ENCODE data around the gene ACOT8.
"Not testable (repeated sequence)": the region's sequence is repeated elsewhere in the genome, so short reads cannot be mapped to it uniquely, and the experiment has no call there.

The ACOT8 gene

DNA sequence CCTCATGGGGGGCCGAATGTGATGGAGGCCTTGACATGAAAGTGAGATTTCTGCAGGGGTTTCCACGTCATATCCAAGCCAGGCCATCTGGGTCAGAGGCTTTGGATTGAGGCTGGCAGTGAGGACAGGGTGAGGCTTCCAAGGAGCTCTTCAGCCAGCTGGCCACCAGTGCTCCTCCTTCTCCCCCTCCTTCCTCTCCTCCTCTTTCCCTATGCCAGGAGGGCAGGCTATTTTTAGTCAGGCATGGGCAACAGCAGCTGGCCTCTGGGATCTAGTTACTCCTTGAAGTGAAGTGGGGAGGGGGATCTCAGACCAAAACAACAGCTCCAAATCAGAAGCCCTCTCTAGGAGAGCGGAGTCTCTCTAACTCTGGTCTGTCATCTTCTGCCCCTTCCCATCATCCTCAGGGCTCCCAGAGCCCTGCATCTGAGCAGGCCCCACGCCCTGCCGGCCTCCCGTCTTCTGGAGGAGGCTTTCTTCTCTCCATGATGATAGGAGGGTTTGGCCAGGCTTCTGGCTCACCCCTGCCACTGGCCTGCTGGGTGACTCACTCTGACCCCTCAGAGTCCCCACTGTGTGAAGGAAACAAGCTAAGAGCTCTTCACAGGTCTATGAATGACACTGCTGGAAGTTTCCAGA, 30.7 kb downstream of the ACOT8 start:
- no peak for DNase-seq

DNA sequence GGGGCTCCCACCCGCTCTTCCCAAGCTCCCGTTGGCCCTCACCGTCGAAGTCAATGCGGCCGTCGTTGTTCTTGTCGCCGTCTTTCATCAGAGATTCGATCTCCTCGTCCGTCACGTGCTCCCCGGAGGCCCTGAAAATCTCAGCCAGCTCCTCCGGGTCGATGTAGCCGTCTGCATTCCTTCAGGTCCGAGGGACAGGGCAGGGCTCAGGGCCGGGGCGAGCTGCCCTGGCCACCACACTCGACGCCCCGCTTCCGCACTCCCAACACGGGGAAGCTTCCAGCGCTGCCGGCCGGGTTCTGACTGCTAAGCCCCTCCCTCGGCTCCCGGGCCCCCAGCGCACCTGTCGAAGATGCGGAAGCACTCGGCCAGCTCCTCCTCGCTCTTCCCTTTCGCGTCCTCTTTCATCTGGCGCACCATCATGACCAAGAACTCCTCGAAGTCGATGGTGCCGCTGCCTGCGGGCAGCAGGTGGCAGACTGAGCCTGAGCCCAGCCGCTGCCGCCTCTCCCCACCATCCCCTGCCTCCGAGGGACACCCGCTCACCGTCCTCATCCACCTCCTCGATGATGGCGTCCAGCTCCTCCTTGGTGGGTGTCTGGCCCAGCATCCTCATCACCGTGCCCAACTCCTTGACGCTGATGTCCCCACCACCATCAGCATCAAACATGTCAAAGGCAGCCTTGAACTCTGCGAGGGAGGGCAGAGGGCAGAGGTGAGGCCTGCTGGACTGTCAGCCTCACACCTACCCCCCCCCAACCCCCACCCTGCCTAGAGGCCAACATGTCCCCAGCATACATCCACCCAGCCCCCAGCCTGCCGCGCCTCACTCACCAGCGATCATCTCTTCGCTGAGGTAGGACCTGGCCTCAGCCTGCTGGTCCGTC, 33.0 kb downstream of the ACOT8 start:
- no peak for DNase-seq

DNA sequence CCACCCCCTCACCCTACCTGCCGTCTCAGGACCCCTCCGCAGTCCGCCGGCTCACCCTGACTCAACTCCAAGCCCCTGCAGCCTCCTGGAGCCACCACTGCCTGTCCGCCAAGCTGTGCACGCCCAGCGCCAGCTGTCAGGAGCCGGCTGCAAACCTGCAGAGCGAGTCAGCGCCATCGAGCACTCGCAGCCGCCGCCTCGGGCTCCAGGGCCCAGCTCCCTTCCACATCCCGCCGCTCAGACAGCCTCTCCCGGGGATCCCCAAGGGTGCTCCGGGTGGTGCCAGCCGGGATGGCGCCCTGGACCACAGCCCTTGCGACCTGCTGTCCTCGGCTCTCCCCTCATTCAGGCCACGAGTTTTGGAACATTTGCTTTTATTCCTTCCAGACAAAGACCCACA, 34.3 kb downstream of the ACOT8 start:
- peak; percentile 54 for DNase-seq

DNA sequence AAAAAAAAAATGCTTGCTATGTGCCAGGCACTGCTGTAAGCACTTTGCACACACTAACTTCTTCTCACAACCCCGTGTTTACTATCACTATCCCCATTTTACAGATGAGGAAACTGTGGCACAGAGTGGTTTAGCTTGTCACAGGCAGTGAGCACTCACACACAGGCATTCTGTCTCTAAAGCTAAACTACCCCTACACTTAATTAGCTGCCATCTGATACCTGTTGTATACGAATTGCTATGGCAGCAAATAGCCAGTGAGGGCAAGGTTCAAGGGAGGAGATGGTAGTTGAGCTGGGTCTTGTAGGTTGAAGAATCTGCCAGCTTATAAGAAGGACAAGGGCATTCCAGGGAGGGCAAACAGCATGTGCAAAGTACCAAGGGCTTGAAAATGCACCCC, 35.2 kb downstream of the ACOT8 start:
- no peak for DNase-seq

DNA sequence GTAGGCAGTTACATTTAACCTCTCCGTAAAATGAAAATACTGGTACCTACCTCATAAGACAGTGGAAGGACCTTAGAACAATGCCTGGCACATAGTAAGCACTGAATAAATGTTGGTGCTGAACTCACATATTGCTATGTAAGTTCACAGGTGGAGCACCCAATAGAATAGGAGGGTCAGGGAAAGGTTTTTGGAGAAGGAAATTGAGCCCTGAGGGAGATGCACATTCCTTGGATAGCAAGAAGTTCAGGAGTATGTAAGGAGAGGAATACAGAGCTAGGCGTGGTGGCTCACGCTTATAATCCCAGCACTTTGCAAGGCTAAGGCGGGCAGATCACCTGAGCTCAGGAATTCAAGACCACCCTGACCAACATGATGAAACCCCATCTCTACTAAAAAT, 37.7 kb downstream of the ACOT8 start:
- no peak for DNase-seq

DNA sequence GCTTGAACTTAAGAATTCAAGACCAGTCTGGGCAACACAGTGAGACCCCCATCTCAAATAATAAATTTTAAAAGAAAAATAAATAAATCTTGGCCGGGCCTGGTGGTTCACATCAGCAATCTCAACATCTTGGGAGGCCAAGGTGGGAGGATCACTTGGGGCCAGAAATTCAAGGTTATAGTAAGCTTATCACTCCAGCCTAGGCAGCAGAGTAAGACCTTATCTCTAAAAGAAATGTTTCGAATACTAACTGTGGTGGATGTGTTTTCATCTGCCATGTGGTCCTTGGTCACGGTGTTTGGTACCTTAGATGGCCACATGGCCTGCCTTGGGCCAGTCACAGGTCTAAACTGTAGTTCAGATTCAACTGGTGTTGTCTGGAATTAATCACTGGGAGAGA, 39.0 kb downstream of the ACOT8 start:
- no peak for DNase-seq

DNA sequence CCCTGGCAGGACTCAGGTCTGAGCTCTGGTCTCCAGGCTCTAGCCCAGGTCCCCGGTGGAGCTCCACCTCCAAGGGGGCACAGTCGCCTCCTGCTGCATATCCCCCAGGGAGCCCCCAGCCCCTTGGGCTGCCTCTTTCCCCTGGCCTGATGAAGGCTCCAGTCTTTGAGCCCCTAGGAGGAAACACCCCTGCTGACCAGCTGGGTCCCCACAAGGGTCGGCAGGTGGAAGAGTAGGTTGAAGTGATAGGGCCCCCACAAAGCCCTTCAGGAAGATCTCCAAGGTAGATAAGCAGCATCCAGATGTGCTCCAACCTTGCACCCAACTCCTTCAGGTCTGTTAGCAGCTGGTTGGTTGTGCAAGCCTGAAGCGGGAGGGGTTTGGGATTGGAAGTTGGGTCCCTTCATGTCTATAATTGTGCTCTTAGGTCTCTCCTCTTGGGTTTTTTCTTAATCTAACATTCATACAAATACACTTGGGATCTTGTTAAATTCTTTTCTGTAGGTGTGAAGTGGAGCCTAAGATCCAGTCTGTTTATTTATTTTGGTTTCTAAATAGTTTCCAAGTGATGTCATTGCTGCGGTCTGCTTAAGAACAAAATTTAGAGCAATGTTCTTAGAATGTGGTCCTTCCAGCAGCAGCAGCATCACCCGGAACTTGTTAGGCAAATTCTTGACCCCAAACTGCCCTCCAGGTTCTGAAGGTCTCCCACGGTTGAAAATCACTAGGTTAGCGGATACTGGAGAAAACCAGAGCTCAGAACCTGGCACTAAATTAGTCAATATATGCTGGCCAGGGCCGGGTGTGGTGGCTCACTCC, 39.6 kb downstream of the ACOT8 start:
- DNase-seq = no peak

DNA sequence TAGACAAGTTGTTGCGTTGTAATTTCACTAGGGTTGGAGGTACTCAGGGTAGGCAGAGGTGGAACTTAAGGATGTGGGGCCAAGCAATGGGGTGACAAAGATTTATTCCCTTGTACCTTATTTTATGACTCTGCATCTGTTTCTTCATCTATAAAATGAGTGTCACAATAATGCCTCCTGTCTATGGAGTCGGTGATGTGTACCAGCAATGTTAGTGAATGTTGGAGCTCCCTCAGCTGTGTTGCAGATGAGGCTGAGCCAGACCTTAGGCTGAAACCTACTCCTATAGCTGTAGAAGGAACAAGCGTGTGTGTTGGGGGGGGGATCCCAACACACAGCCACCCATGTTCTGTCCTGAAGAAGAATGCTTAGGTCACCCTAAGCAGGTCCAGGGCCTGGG, 40.2 kb downstream of the ACOT8 start:
- no peak for DNase-seq

DNA sequence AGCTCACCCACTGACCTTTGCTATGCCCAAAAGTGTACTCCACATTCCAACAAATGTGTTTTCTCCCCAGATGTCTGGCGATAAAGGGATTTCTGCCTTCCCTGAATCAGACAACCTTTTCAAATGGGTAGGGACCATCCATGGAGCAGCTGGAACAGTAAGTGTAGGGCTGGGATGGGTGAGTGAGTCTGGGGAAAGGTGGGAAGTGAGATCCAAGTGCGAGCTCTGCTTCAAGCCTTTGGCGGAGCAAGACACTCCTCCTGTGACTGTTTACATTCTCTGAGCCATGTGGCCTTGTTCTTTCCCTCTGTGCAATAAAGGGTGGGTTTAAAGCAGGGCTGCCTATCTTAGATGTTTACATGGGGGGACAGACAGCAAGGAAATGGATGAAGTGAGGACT, 42.9 kb downstream of the ACOT8 start:
- no peak for DNase-seq

DNA sequence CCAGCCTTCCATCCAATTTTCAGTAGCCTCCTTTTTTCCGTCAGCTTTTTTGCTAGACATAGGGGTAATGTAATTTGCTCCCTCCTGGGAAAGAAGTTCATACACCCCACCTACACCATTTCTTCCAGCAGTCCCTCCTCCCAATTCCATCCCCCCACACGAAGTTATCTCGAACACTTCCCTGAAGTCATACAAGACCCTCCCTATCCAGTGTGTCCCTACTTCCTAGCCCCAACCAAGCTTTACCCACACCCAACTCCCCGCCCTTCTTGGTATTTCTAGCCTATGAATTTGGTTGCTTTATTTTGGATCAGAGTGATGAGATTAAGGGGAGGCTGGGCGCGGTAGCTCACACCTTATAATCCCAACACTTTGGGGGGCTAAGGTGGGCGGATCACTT, 43.7 kb downstream of the ACOT8 start:
- DNase-seq = no peak

DNA sequence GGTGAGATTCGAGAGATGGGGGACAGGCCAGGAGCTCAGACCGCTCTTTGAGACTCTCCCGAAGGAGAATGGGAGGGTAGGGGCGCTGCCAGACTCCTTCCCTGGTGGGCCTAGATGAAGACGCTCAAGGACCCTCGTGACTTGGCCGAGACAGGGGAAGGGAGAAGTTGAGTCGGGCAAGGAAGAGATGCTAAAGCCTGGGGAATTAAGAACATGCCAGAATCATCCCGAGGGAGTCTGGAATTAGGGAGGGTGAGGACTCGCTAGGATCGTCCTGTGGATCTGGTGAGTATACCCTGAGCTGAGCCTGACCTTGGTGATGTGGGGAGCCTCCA, 44.2 kb downstream of the ACOT8 start:
- DNase-seq = no peak

DNA sequence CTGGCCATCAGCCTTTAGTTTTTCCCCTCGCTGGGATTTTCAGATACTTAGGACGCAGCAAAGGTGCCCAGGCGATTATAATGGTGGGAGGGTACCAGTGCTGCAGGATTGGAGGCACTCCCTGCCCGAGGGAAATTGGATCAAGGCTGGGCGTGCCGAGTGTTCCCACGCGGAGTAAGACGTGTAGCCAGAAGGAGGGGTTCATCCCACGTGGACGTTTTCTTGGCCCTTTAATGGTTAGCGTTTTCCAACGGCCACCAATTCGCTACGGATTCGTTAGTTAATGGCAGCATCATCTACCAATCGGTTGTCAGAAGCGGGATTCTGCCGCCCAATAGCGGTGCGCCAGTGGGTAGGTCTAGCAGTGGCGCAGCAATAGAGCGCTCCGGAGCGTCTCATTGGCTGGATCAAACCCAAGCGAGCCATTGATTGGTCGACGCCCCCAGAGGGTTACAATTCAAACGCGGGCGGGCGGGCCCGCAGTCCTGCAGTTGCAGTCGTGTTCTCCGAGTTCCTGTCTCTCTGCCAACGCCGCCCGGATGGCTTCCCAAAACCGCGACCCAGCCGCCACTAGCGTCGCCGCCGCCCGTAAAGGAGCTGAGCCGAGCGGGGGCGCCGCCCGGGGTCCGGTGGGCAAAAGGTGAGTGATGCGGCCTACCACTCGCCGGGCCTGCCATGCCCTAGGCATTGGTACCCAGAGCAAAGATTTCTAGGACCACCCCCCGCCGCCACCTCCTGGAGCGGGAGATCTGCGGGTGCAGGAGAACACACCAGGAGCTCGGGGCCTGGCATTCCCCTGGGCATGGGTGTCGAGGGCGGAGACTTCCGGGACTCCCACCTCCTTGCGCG, 44.8 kb downstream of the ACOT8 start, which contains the start of gene UBE2C:
UBE2C (plus strand) TSS at position 488 of the 849 bp plus-strand sequence; CDS start at position 540, 52 bp downstream.
- peak; percentile 97 for DNase-seq

DNA sequence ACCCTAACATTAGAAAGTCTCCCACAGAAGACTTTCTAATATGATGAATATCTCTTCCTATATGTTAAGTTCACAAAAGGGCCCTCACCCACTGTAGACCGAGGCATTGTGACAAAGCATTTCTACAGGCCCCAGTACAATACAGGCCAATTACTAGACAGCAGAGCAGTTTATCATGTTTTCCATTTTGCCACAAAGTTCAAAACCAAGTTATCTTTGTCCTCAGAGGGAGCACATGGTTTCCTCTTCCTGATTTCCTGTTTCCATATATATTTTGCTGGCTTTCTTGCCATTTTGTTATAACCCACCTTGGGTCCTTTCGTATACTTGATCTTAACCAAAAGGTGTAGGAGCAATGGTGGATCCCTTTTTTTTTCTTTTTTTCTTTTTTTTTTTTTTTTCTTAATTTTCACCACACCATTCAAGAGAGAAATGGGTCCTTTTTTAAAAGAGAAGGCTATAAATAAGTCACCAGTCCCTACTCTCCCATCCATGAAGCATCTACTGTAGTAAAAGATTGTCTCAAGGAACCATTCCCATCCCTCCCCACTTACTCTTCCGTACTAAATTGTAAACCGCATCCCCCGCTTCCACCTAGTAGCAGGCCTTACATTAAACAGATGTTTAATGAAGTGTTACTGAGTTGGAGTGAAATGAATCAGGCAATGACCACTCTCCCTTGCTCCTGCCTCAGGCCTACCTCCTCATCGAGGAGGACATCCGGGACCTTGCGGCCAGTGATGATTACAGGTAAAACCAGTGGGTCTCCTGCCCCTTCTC, 46.8 kb downstream of the ACOT8 start:
- DNase-seq = no peak

DNA sequence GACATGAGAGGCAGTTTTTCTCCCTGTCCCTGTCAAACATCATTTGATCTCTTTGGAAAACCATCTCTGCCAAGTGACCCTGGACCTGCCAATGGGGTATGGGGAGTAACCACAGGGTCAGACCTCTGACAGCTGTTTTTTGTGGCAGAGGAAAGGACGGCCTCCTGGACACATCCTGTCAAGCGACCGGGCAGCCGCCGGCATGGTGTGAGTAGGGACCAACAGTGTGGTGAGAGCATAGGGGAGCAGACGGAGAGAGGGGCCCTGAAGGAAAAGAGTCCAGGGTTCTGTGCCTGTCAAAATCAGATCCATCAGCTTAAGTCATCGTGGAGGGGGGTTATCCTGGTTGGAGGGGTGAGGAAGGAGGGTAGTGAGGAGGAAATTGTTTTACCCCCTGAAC, 55.3 kb downstream of the ACOT8 start:
- no peak for DNase-seq

DNA sequence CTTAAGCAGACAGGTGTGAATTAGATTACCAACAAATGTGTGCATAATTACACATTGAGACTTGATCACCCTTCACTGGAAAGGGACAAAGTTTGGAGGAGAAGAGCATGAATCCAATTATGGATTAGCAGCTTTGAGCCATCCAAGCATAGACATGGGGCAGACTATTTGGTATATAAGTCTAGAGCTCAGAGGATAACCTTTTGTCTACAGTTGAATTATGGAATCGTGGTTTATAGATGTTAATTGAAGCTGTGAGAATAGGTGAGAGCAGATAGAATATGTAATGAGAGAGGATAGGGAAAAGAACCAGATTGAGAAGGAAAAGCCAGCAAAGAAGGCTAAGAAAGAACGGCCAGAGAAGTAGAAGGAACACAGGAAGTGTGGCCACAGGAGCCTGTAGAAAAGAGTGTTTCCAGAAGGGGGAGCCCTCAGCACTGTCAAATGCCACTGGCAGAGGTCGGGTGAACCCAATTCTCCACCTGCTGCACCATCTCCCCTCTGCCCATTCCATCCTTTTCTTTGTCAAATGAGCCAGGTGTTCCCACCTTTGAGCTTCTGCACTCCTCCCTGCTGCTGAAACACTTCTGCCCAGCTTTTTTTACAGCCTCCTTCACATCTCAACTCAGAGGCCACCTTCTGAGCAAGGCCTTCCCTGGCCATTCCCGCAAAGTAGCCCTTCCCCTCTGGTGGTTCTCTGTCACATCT, 58.1 kb downstream of the ACOT8 start:
- peak; percentile 57 for DNase-seq

DNA sequence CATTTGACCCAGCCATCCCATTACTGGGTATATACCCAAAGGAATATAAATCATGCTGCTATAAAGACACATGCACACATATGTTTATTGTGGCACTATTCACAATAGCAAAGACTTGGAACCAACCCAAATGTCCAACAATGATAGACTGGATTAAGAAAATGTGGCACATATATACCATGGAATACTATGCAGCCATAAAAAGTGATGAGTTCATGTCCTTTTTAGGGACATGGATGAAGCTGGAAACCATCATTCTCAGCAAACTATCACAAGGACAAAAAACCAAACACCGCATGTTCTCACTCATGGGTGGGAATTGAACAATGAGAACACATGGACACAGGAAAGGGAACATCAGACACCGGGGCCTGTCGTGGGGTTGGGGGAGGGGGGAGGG, 59.2 kb downstream of the ACOT8 start:
- not testable (repeated sequence) for DNase-seq

DNA sequence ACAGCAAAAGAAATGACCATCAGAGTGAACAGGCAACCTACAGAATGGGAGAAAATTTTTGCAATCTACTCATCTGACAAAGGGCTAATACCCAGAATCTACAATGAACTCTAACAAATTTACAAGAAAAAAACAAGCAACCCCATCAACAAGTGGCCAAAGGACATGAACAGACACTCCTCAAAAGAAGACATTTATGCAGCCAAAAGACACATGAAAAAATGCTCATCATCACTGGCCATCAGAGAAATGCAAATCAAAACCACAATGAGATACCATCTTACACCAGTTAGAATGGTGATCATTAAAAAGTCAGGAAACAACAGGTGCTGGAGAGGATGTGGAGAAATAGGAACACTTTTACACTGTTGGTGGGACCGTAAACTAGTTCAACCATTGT, 59.7 kb downstream of the ACOT8 start:
- not testable (repeated sequence) for DNase-seq

DNA sequence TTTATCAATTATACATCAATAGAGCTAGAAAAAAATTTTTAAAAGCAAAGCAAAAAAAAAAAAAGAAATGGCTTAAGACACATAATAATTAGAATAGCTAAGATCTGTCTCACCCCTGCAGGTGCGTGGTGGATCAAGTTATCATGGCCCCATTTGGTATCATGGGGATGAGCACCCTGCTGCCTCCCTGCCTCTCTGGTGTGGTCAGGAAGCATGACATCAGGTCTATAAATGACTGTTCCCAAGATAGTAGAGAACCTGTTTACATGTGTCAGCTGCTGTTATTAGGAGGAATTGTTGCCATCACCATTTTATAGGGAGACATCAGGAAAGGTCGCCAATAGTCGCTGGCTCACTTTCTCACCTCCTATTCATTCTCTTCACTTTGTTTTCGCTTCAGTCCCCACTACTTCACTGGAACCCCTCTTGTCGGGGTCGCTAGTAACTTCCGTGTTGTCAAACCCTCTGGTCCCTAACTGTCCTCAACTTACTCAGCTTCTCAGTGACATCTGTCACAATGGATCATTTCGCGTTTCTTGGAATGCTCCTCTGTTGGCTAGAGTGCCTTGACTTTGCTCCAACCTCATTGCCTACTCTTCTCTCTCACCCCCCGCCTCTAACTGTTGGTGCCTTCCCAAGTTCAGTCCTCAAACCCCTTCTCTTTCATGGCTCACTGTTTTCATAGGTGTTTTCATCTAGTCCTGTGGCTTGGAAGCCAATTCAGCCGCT, 60.7 kb downstream of the ACOT8 start:
- no peak for DNase-seq

DNA sequence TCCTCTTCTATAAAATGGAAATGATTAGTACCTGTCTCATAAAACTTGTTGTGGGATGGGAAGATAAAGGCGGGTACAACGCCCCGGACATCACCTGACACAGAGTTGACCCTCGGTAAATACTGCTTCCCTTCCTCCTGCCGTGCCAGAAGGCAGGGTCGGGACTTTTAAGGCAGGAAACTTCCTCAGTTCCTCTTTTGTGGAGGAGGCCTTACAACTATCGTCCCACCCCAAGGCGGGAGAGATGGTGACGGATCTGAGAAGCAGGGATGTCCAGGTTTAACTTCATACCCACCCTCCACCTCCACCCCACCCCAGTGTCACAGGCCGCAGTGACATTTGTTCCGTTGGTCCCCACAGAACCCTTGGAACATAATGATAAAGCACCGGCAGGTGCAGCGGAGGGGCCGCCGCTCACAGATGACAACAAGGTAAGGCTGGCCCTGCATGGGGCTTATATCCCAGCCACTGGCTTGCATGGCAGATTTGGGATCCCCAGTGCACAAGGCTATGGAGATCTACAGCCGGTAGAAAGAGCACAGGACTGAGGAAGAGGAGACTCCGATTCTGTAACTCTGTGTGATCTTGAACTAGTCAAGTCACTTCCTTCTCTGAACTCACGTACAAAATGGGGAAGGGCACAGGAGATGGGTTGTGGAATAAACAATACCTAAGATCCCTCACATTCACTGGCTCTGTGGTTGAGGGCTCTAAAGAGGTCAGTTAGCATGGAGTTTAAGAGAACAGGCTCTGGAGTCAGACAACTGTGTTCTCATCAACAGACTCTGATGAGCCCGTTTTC, 64.7 kb downstream of the ACOT8 start:
- DNase-seq = no peak

Data from NCI-H1694 treated with DMSO at 0.1 percent for 48 hours (cell line).